HG02970 (cell line): ENCODE measurements around the gene EXOC4.

ENCODE experiments used
- ATAC-seq: cut with Tn5 transposase; IDR thresholded peaks from one replicate; pipeline ENCODE4 v1.9.1; 2021; ENCODE audit warnings: mild to moderate bottlenecking, moderate library complexity, moderate number of reproducible peaks; ENCODE audit not compliant: unreplicated experiment, low FRiP score

Gene EXOC4

DNA sequence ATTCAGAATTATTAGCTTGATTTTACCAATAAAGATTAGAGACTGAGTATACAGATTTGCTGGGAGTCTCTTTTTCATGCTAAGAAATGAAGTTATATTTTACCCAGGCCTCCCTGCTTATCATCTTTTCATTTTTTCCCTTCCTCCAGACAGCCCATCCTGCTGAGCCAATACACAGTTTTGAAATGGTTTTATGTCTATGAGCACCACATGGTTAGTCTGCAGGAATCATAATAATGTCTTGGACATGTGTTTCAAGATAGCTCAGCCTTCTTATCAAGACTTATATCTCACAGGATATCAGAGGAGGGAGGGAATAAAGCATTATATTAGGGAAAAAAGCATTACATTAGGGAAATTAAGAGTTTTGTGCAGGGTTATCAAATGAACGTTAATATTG is 157.1 kb downstream of the EXOC4 start:
- no peak for ATAC-seq

DNA sequence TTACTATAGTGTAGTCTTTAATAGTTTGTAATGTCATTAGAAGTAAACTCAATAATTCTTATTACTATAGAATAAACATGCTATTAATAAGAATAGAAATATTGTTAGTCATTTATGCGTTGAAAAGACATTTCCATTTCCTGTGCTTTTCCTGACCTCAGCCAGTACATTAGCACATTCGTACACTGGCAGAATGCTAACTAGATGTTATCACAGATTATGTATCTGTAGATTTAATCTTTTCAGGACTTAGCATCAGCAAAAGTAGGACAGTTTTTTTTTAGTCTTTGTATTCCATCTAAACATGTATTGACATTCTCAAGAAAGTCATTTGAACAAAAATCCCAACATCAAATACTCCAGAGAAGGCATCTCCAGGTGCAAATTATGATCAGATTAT is 158.5 kb downstream of the EXOC4 start:
- no peak for ATAC-seq

DNA sequence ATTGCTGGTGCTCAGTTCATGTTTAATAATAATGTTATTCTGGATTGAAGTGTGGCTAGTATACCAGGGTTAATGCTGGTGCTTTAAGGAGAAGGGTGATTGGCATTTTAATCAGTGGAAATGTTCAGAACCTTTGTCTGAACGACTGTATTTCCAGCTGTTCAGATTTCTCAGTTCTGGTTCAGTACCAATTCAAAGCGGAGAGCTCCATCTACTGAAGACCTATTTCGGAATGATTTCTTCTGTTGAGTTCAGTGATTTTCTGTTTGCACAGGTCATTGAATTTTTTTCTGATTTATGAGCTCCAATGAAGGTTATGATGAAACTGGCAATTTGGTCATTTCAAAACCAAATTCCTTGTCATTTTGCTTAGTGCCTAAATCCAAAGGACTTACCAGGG is 160.1 kb downstream of the EXOC4 start:
- no peak for ATAC-seq

DNA sequence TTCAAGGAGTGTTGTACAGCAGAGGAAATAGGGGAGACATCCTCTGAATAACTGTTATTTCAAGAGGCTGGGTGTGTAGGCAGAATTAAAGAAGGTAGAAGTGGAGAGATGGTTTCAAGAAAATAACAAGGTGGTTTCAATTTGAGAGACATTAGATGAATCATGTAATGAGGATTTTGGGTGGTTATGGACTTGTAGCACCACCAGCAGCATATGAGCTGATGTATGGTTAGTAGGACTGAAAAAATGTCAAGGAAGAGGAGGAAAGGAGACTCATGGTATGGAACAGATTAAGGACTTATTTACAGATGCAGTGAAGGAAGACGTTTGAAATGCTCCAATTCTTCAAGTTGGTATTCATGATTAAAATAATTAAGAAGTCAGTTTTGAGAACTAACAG is 166.2 kb downstream of the EXOC4 start:
- no peak for ATAC-seq

DNA sequence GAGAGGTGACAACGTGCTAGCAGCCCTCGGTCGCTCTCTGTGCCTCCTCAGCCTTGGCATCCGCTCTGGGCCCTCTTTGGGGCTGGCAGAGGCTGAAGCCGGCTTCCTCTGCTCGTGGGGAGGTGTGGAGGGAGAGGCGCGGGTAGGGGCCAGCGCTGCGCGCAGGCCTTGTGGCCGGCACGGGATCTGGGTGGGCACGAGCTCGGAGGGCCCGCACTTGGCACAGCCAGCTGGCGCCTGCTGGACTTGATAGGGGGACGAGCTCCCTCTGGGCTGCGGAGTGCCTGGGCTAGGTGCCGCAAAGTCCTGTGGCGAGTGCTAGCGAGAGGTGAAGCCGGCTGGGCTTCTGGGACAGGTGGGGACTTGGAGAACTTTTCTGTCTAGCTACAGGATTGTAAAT is 170.7 kb downstream of the EXOC4 start:
- ATAC-seq = no peak

DNA sequence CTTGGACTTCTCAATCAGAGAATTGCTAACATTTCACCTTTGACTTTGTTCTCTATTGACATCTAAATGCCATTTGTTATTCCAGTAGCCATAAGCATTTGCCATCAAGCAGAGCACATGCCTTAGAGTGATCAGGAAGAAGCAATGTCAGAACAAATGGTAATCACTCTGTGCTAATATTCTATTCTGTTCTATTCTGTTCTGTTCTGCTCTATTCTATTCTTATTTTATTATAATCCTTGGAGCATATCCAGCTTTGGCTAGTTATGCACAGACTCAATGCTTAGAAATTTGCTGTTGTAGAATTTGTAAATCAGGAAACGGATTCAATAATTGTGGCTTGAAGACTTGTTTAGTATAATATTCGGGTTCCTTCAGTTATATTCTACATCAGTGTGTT is 175.4 kb downstream of the EXOC4 start:
- ATAC-seq = no peak

DNA sequence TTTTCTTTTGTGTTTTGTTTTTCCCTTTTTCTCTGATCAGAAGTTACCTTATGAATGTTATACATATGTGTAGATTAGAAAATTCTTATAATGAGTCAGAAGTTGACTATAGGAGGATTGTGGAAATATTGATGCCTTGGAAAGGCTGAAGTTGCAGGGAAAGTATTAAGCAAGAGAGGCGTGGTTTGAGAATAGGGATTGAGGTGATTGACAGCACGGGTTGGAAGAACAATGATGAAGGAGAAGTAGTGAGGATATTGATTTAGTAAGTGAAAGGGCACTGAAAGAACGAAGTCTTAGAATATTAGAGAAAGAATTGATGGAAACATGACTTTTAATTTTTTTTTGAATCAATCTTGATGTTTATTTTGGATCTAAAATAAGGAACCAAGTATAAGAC is 176.0 kb downstream of the EXOC4 start:
- no peak for ATAC-seq

DNA sequence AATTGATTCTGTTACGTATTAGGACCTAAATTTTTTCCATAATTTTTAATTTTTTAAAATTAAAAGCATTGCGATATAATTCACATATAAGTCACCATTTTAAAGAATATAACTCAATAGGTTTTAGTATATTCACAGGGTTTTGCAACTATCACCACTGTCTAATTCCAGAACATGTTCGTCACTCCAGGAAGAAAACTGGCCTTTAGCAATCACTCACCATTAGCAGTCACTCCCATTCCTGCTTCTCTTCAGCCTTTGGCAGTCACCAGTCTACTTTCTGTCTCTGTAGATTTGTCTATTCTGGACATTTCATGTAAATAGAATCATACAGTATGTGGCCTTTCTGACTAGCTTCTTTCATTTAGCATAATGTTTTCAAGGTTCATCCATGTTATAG is 176.5 kb downstream of the EXOC4 start:
- no peak for ATAC-seq

DNA sequence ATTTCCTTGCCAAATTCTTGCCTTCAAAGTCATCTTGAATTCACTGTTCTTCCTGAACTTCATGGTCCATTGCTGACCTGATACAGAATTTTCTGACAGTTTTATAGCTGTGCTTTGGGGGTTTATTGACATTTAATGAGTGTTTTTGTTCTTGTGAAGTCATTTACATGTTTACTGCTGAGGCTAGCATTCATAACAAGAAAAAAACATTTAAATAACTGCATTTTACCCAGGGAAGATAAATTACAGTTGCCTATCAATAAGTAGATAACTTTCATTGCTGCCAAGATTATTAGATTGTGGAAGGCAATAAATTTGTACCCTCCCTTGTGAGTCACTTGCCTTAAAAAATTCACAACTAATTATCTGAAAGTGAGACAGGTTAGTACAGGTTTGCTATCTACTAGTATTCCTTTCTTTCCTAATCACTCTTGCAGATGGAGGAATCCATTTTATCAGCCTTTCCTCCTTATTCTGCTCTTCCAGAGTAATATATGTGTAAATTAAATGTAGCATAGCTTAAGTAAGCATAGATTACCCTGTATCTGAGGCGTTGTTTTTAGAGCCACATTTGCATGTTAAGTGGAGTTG is 178.4 kb downstream of the EXOC4 start:
- ATAC-seq = no peak

DNA sequence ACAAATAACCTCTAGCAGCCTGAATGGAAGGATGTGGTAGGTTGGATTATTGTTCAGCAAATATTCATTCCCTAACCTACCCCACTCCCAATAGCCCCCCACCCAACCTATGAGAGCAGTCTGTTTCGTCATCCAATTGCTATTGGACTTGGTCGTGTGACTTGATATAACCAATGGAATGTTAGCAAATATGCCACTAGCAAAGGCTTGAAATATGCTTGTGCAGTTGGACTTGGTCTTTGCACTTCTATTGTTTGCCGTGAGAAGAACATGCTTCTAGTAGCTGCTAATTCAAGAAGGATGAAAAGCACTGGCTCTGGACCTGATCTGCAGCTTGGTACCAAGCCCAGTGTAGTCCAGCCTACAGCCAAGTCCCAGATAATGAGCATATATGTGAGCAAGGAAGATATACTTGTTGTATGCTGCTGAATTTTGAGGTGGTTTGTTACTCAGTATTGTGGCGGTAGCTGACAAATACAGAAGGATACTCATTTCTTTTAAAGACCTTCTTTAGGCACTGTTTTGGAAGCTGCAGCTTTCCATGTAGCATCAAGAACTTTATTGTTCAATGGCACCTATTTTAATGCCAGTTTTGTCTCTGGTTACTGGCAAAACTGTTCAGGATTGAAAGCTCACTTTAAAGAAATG is 180.4 kb downstream of the EXOC4 start:
- no peak for ATAC-seq

DNA sequence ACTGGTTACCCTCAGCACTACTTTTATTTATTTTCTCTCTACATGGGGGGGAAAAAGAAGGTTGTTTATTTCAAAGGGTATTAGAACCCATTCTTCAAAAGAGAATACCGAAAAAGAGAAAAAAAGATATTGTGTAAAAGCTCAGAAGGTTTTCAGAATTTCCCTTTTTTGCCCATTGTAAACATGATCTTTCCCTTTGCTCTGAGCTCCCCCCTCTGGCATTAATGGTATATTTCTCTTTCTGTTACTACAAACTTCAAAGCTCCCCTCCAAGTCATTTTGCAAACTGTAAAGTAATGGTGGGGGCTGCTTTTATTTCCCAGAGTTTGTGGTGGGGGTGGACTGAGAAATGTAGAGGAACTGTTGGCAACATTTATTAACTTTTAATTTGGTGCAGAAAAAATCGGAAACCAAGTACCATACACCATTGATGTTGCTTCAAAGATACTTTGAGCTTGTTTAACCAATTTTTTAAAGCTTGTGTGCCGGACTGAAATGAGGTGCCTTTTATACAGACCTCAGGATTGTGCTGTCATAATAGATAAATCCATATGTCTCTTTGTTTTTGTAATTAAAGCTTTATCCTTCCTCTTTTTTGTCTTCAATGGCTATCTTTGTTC is 181.5 kb downstream of the EXOC4 start:
- no peak for ATAC-seq

DNA sequence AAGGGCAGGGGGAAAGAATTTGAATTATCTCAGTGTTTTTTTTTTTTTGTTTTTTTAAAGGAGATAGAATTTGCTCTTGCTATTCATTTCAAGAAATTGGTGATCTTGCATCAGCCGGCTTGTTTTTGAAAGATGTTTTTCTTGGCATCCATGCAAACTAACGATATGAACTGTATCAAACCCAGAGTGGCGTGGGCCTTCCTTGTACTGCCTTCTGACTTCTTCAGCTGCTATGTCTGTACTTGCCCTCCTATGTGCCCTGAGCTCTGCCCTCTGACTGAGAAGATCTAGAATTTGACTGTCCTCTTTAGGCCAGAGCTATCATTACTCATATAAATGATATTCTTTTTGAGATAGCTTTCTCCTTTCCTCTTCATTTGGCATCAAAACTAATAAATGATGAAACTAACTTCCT is 183.1 kb downstream of the EXOC4 start:
- no peak for ATAC-seq

DNA sequence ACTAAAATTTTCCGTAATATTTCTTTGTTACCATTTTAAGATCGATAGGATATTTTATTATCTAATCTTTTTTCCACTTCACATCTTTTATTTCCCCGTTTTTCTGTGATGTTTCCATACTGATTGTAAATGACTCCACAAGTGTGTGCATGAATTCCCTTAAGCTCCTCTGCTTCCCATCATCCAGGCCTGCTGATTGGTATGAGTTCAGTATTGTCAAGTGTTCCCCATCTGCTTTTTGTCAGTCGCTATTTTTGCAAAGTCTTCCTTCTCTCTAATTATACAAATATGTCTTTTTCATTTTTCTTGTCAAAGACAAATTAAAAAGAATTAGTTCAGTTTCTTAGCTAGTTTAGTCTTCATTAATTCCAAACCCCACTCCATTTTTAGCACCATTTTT is 184.7 kb downstream of the EXOC4 start:
- ATAC-seq = no peak

DNA sequence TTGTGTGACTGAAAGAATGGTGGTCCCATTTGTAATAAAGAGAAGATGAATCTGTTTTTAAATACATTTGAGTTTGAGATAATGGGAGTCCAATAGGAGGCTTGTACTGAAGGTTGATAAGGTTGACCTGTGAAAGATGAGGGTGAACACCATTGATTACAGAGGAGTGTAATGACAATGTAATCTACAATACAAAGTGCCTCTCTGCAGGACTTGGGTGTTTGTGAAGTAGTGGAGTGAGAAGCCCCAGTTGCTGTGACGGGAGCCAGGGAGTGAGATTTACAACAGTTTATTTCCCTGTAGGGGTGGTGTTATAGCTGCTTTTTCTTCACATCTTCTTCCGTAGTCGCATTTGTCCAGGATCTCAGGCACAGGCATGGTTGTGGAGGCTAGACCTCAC is 189.9 kb downstream of the EXOC4 start:
- ATAC-seq = no peak

DNA sequence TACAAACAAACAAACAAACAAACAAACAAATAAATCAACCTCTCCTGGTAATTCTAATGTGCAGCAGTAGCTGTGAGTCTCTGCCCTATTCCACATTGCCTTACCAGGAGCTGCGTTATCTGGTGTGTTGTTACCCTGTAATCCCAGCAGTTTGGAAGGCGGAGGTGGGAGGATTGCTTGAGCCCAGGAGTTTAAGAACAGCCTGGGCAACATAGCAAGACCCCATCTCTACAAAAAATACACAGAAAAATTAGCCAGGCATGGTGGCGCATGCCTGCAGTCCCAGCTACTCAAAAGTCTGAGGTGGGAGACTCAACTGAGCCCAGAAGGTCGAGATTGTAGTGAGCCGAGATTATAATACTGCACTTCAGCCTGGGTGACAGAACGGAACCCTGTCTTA is 192.7 kb downstream of the EXOC4 start:
- ATAC-seq = no peak

DNA sequence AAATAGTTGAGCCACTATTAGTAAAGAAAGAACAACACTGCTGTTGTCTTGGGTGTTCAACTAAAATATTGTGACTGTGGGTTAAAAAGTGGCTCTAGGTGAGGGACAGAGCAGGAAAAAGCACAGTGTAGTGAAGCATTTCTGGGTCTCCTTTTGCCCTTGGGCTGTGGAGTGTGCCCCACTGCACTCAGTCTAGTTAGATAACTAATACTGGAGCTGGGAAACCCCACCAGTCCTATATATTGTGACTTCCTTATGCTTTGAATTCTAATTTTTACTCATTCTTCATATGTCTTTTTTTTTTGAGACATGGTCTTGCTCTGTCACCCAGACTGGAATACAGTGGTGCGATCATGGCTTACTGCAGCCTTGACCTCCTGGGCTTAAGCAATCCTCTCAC is 195.1 kb downstream of the EXOC4 start:
- no peak for ATAC-seq

DNA sequence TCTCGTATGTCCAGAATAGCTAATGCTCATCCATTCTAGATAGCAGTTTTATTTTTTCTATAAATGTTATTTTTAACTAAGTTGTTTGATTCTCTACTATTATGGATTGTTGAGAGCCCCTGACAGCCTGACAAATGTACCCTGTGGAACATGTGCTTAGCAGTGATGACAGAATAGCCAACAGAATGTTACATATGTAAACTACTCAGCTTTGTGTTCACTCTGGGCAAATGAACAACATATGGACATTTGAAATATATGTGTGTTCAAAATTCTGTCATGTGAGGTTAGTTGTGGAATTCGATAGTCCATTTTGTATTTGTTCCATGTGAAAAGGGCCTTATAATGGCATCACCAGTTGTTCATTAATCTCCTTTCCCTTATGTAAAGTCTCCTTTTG is 199.7 kb downstream of the EXOC4 start:
- ATAC-seq = no peak

DNA sequence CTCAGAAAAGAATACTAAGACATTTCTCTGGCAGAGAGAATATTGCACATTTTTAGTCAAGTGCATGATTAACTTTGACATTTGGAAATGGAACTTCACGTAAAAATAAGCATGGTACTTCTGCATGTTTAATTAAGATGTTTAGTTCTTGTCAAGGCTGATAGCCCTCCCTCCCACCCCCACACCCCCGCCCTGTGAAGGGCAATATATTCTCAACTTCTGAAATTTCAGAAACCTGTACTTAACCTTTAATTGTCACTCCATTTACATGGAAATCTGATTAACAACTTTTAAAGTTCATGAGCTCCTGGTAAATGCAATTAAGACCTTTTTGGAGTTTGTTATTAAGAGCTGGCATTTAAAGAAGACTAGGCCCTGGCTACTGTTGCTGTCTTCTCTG is 205.8 kb downstream of the EXOC4 start:
- no peak for ATAC-seq

DNA sequence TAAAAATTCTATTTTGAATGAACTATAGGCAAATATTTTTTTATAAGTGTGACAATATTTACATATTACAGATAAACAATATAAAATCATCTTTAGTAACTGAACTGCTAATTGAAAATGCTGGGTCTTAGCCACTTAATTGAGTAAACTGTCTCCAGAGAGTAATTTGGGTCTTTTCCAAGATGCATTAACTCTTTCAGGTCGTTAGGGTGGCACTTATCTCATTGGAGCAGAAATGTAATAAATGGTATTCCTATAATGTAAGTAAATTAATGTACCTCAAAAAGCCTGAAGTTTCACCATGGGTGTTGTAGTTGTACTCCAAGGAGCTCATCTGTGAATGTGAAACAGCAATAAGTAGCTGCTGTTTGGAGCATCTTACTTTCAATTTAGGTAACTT is 208.5 kb downstream of the EXOC4 start:
- ATAC-seq = no peak

DNA sequence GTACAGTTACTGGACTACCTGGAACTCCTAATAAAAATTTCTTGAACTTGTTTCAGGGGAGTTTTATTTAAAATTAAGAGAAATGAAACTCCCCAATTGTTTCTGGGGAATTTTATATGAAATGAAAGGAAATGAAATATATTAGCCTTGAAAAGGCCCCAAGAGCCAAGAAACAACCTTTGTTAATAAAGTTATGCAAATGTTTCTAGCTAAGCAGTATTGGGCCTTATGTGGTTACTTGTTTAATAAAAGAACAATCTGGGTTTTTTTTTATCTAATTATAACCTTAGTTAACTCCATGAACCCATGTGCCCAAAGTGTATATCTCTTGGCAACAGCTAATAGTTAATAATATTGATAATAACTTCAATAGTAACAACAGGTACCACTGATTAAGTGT is 222.8 kb downstream of the EXOC4 start:
- no peak for ATAC-seq

DNA sequence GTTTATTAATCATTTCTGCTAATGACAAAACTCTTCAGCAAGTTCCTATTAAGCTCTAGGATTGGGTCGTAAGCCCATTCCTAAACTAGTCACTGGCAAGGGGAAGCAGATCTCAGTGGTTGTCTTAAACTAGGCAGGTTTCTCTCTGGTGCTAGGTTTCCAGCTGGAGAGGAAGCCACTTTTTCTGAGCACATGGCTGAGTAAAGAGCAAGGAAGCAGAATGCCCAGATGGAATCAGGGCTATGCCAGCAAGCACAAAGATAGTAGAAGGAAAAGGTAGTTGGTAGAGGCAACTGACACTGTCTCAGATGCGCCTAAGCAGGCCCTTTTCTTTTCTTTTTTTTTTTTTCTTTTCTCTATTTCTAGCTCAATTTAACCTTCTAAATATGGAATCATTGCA is 224.9 kb downstream of the EXOC4 start:
- no peak for ATAC-seq

DNA sequence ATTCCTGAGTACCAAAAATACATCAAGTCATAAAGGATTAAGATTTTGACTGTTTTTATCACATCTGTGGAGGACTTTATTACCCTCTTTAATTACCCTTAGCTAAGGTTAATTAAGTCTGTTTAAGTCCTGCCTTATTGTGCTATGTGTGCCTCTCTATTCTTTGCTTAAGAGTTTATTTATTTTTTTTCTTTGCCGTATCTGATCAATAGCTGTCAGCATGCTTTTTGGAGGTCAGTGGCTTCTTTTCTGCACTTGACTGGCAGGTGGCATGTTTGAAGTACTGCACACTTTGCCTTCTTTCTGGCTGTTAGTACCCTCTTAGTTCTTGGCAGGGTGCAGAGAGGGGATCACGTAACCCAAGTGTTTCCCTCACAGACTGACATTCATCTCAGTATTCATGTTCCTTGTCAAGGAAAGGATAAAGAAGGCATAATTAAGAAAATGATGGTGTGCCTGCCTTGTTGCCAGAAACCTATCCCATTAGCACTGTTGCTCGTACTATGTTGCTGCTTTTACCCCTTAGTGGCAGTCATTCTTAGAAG is 225.8 kb downstream of the EXOC4 start:
- ATAC-seq = no peak
